Stomach (tissue), 9 donors: ENCODE data around the gene UQCC2. TPM values are rescaled to one million over a fixed set of nuclear protein-coding genes. Genes with fewer than 3 reads are reported as not detected.

Experiments used
- DNase-seq, 2 donors: peaks; one replicate each; pipeline versions ENCODE4 v3.0.0 to v3.0.0-alpha.2; 2013 to 2019
- H3K27ac ChIP-seq, 5 donors: fragments of 200-600 bp in 4 of 5; sonication (generic) in 4 of 5; one replicate each; pipeline ENCODE4 v1.5.1; 2013 to 2019; ENCODE audit warnings: mild to moderate bottlenecking in 1 of 5, moderate library complexity in 1 of 5
- H3K27me3 ChIP-seq, 3 donors: fragments of 200-600 bp; sonication (generic); one replicate each; pipeline ENCODE4 v1.5.1; 2017 to 2019; ENCODE audit warnings: mixed run types in 1 of 3
- H3K36me3 ChIP-seq, 4 donors: fragments of 200-600 bp; sonication (generic); 1 replicate in 3 of 4; 2 replicates in 1 of 4; pipeline ENCODE4 v1.5.1; 2016 to 2019
- H3K4me1 ChIP-seq, 4 donors: fragments of 200-600 bp; sonication (generic); one replicate each; pipeline ENCODE4 v1.5.1; 2016 to 2019
- H3K4me3 ChIP-seq, 4 donors: fragments of 200-600 bp; sonication (generic) in 3 of 4; one replicate each; pipeline ENCODE4 v1.5.1; 2016 to 2019; ENCODE audit warnings: mild to moderate bottlenecking in 1 of 4
- H3K9me3 ChIP-seq, 4 donors: fragments of 200-600 bp; sonication (generic); one replicate each; pipeline ENCODE4 v1.5.1; 2016 to 2019
- CTCF ChIP-seq, 7 experiments: fragments of 450-650 bp in 4 of 7; fragments of 200-600 bp in 3 of 7; sonication (generic) in 3 of 7; IDR thresholded peaks; one replicate each; pipeline ENCODE4 v1.5.1; 2016 to 2019; ENCODE audit warnings: antibody characterized with exemption in 7 of 7, control low read depth in 2 of 7, mild to moderate bottlenecking in 1 of 7
- EP300 ChIP-seq: sonication (generic); formaldehyde crosslinking; IDR thresholded peaks from one replicate; pipeline ENCODE4 v1.6.1; 2017; ENCODE audit warnings: antibody characterized with exemption
- POLR2A ChIP-seq, 4 donors: fragments of 450-650 bp; IDR thresholded peaks; one replicate each; pipeline ENCODE4 v1.6.1; 2016; ENCODE audit warnings: antibody characterized with exemption in 4 of 4, control low read depth in 2 of 4, mild to moderate bottlenecking in 1 of 4, moderate library complexity in 1 of 4
- POLR2AphosphoS5 ChIP-seq, 3 donors: sonication (generic); formaldehyde crosslinking; IDR thresholded peaks; one replicate each; pipeline ENCODE4 v1.6.1; 2016; ENCODE audit warnings: antibody characterized with exemption in 3 of 3
- WGBS, 5 donors: extraction: QIAGEN DNeasy Blood & Tissue Kit in 3 of 5; methylation state at CpG; one replicate each; pipeline versions ENCODE4 v1.1.5 to v1.1.7; 2013 to 2018; 5-methylcytosine and 5-hydroxymethylcytosine counted together
- intact Hi-C: fragments of 100-400 bp; cut with DNase I; formaldehyde crosslinking; loops from one replicate; pipeline ENCODE4 v1.15.1; 2023; ENCODE audit warnings: low total_unique reads
- polyA plus RNA-seq, 3 donors: library from polyadenylated mRNA; stranded (reverse); fragments of 200-250 nt; gene quantifications; one replicate each; pipeline ENCODE4 v1.2.3, GENCODE V29; 2013
- total RNA-seq, 5 donors: library from RNA; depleted of rRNA; stranded (reverse); fragments of >200 nt; gene quantifications; one replicate each; pipeline versions ENCODE4 v1.1.0 to v1.2.3, GENCODE V29; 2014 to 2016
- donor health status: healthy with polysubstance abuse.
- donor health status: Bipolar disorder and iron deficiency.
- donor health status: healthy.

Gene UQCC2
- total and polyA plus RNA-seq, 8 donors = 4.7 to 109 (median 24.7) TPM

GRCh38 chr6:33757906-33758305 lies 46.4 kb upstream of the UQCC2 start:
- H3K36me3 ChIP-seq = no peaks in the 10 kb centered on the region
- H3K27me3 ChIP-seq = no peaks in the 10 kb centered on the region
- no peak for DNase-seq
- H3K9me3 ChIP-seq = no peaks in the 10 kb centered on the region
- WGBS, 5 donors = 84 to 88% (median 85%) methylated on average over 10 of the region's 10 CpGs
- H3K4me3 ChIP-seq = no peak overlapping the region
- TF ChIP-seq POLR2AphosphoS5 (IDR thresholded peaks at IDR 0.05) (no peak), CTCF (IDR thresholded peaks at IDR 0.05) (no peak), POLR2A (IDR thresholded peaks at IDR 0.05) (no peak), EP300 (no peak)
- intact Hi-C loops = no loop called here
- H3K27ac ChIP-seq = peak overlapping the region in 1 of 5 donors; percentile 58
- H3K4me1 ChIP-seq = peaks cover 4 to 34% (median 20%) of the 10 kb centered on the region in 4 donors

- Histone ChIP-seq H3K27me3 (no peaks in the 10 kb centered on the region), H3K27ac (no peak overlapping the region), H3K36me3 (no peaks in the 10 kb centered on the region), H3K4me3 (no peak overlapping the region), H3K4me1 (peaks cover 4 to 38% (median 16%) of the 10 kb centered on the region in 4 donors), H3K9me3 (no peaks in the 10 kb centered on the region)
- intact Hi-C loops = no loop called here
- 50 to 57% (median 54%) methylated on average over 3 of the region's 3 CpGs for WGBS, 5 donors
- DNase-seq = no peak
- TF ChIP-seq POLR2A (IDR thresholded peaks at IDR 0.05) (no peak), POLR2AphosphoS5 (IDR thresholded peaks at IDR 0.05) (no peak), EP300 (no peak), CTCF (IDR thresholded peaks at IDR 0.05) (no peak)
These were observed 45.6 kb upstream of the UQCC2 start for GRCh38 chr6:33757113-33757512.

GRCh38 chr6:33756211-33756954 lies 44.9 kb upstream of the UQCC2 start:
- DNase-seq = no peak
- WGBS, 5 donors = 67 to 81% (median 76%) methylated on average over 12 of the region's 12 CpGs
- no peak overlapping the region for H3K4me3 ChIP-seq
- TF ChIP-seq POLR2A (IDR thresholded peaks at IDR 0.05) = no peak
- TF ChIP-seq EP300 = no peak
- TF ChIP-seq CTCF (IDR thresholded peaks at IDR 0.05) = no peak
- no peak for TF ChIP-seq POLR2AphosphoS5 (IDR thresholded peaks at IDR 0.05)
- intact Hi-C loops = no loop called here
- H3K36me3 ChIP-seq = no peaks in the 10 kb centered on the region
- no peaks in the 10 kb centered on the region for H3K9me3 ChIP-seq
- H3K27ac ChIP-seq = no peak overlapping the region
- no peaks in the 10 kb centered on the region for H3K27me3 ChIP-seq
- H3K4me1 ChIP-seq = peaks cover 0 to 35% (median 14%) of the 10 kb centered on the region in 4 donors

- Histone ChIP-seq H3K27me3 (no peaks in the 10 kb centered on the region), H3K4me1 (peaks cover 0 to 30% (median 12%) of the 10 kb centered on the region in 4 donors), H3K27ac (no peak overlapping the region), H3K36me3 (no peaks in the 10 kb centered on the region), H3K9me3 (no peaks in the 10 kb centered on the region), H3K4me3 (no peak overlapping the region)
- TF ChIP-seq POLR2A (IDR thresholded peaks at IDR 0.05) (no peak), EP300 (no peak), CTCF (IDR thresholded peaks at IDR 0.05) (no peak), POLR2AphosphoS5 (IDR thresholded peaks at IDR 0.05) (no peak)
- intact Hi-C loops = no loop called here
- WGBS, 5 donors = 73 to 85% (median 80%) methylated on average over 13 of the region's 13 CpGs
- DNase-seq = no peak
These were observed 43.8 kb upstream of the UQCC2 start for GRCh38 chr6:33755070-33755869.
